Osteocyte (in vitro differentiated cells): ENCODE measurements around the gene TSHZ2. TPM values are rescaled to one million over a fixed set of nuclear protein-coding genes. Genes with fewer than 3 reads are reported as not detected.

Experiments
- DNase-seq: peaks from one replicate; pipeline ENCODE4 v3.0.0; 2021; ENCODE audit warnings: mixed read lengths; ENCODE audit not compliant: unreplicated experiment; ENCODE audit errors: extremely low spot score
- H3K27ac Mint-ChIP-seq: one replicate; pipeline ENCODE4 v1.8.0; 2021; ENCODE audit warnings: mild to moderate bottlenecking, mixed read lengths; ENCODE audit not compliant: unreplicated experiment
- H3K27me3 Mint-ChIP-seq: one replicate; pipeline ENCODE4 v1.8.0; 2021; ENCODE audit warnings: mixed read lengths; ENCODE audit not compliant: unreplicated experiment
- H3K36me3 Mint-ChIP-seq: one replicate; pipeline ENCODE4 v1.8.0; 2021; ENCODE audit warnings: mixed read lengths; ENCODE audit not compliant: unreplicated experiment
- H3K4me1 Mint-ChIP-seq: one replicate; pipeline ENCODE4 v1.8.0; 2021; ENCODE audit warnings: mixed read lengths; ENCODE audit not compliant: unreplicated experiment
- H3K4me3 Mint-ChIP-seq: one replicate; pipeline ENCODE4 v1.8.0; 2021; ENCODE audit warnings: mild to moderate bottlenecking, moderate library complexity, mixed read lengths; ENCODE audit not compliant: unreplicated experiment
- H3K9me3 Mint-ChIP-seq: one replicate; pipeline ENCODE4 v1.8.0; 2021; ENCODE audit warnings: mixed read lengths; ENCODE audit not compliant: unreplicated experiment
- total RNA-seq: library from RNA; stranded (reverse); gene quantifications from 2 replicates; pipeline ENCODE4 v1.2.1, GENCODE V29; 2021
- TF ChIP-seq, protein P1 (sequence below): fragments of 200-600 bp; sonication (generic); IDR thresholded peaks from 2 replicates; pipeline ENCODE4 v1.5.0; 2021; ENCODE audit warnings: antibody characterized with exemption, mild to moderate bottlenecking, moderate library complexity

Gene TSHZ2
- total RNA-seq, 1 donor from 2014 or later, result not detected

DNA sequence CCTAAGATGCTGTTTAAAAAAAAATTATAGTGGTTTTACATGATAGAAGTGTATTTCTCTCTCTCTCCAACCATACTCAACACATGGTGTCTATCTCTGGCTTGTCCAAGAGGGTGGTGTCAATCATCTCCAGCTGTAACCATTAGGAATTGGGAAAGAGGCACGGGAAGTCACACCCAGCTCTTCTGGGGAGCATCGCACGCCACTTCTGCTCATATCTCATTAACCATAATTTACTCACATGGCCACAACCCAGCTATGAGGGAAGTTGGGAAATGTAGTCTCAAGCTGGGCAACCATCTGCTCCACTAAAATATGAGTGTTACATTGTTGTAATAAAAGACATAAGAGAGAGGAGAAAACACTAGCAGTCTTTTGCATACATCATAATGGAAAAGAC is 30.4 kb upstream of the TSHZ2 start:
- H3K9me3 Mint-ChIP-seq, result peaks cover 31% of the 10 kb centered on the region
- TF ChIP-seq, protein P1, sequence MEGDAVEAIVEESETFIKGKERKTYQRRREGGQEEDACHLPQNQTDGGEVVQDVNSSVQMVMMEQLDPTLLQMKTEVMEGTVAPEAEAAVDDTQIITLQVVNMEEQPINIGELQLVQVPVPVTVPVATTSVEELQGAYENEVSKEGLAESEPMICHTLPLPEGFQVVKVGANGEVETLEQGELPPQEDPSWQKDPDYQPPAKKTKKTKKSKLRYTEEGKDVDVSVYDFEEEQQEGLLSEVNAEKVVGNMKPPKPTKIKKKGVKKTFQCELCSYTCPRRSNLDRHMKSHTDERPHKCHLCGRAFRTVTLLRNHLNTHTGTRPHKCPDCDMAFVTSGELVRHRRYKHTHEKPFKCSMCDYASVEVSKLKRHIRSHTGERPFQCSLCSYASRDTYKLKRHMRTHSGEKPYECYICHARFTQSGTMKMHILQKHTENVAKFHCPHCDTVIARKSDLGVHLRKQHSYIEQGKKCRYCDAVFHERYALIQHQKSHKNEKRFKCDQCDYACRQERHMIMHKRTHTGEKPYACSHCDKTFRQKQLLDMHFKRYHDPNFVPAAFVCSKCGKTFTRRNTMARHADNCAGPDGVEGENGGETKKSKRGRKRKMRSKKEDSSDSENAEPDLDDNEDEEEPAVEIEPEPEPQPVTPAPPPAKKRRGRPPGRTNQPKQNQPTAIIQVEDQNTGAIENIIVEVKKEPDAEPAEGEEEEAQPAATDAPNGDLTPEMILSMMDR, result no peak

DNA sequence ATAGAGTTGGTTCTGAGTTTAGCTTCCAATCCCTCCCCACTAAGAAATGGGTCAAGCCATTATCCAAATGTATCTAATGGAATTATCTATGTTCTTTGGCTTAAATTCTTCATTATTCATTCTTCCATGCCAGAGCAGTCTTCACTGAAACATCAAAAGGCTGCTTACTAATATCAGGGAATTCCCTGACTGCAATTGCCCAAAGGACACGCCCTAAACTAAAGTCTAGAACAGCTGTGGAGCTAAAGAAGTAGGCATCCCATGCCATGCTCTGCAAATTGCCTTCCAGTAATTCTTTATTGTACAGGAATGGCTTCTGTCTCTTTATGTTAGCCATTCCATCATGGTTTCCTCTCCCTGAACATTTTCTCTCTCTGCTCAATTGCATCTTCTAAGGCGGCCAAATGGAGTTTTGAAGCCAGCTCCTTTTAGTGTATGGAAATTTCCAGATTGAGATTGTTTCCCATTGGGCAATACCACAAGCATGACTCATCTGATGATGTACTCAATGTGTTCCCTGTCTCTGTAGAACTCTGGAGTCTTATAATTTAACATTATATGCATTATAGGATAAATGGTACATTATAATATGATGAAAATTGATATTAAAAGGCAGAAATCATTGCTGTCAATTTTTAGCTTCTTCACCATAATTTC is 28.8 kb upstream of the TSHZ2 start:
- H3K9me3 Mint-ChIP-seq, result peaks cover 32% of the 10 kb centered on the region
- no peak for DNase-seq
- TF ChIP-seq, protein P1, result no peak
- no peaks in the 10 kb centered on the region for H3K27me3 Mint-ChIP-seq
- H3K4me3 Mint-ChIP-seq, result no peak overlapping the region
- H3K27ac Mint-ChIP-seq, result no peak overlapping the region
- H3K36me3 Mint-ChIP-seq, result no peaks in the 10 kb centered on the region
- no peaks in the 10 kb centered on the region for H3K4me1 Mint-ChIP-seq

More for the DNA sequence above, 30.4 kb upstream of the TSHZ2 start:
- no peaks in the 10 kb centered on the region for H3K36me3 Mint-ChIP-seq
- no peaks in the 10 kb centered on the region for H3K27me3 Mint-ChIP-seq
- no peak overlapping the region for H3K27ac Mint-ChIP-seq
- DNase-seq, result no peak
- no peak overlapping the region for H3K4me3 Mint-ChIP-seq
- H3K4me1 Mint-ChIP-seq, result no peaks in the 10 kb centered on the region

DNA sequence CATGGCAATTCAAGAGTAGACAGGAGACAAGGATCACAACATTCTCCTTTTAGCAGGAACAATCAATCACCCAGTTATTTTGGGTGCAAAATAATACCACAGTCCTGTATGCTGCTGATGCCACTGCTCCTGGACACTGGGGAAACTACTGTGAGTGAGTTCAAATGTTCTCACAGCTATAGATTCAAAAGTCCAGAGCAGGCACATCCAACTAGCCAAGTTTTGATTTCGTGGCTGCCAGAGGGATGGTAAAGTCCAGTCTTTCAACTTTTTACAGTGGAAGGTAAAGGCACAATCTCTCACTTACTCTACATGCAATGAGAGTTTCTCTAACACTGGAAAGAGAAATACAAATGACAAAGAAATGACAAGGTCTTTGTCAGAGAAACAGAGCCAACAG is 26.9 kb upstream of the TSHZ2 start:
- TF ChIP-seq, protein P1, result no peak
- H3K4me1 Mint-ChIP-seq, result no peaks in the 10 kb centered on the region
- H3K36me3 Mint-ChIP-seq, result no peaks in the 10 kb centered on the region
- H3K4me3 Mint-ChIP-seq, result no peak overlapping the region
- peaks cover 32% of the 10 kb centered on the region for H3K9me3 Mint-ChIP-seq
- DNase-seq, result no peak
- no peak overlapping the region for H3K27ac Mint-ChIP-seq
- no peaks in the 10 kb centered on the region for H3K27me3 Mint-ChIP-seq

DNA sequence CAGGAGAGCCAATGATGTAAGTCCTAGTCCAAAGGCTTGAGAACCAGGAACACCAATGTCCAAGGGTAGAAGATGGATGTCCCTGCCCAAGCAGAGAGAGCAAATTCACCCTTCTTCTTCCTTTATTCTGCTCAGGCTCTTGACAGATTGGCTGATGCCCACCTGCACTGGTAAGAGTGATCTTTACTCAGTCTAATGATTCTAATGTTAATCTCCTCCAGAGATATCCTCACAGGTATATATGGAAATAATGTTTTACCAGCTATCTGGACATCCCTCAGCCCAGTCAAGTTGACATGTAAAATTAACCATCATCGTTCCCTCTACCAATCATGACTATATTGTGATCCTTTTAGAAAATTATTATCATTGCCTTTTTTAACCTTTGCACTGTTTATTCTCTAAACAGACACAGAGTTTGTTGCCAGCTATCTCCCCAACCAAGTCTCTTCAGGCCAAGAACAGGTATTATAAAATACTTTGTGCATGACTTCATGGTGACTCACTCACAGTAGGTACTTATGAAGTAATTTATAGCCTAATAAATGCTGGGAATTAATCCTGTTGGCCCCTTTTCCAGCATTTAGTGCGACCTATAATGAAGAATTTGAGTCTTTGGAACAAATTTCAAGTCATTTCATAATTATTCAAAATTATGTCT is 26.2 kb upstream of the TSHZ2 start:
- TF ChIP-seq, protein P1, result no peak
- H3K4me3 Mint-ChIP-seq, result no peak overlapping the region
- H3K36me3 Mint-ChIP-seq, result no peaks in the 10 kb centered on the region
- H3K9me3 Mint-ChIP-seq, result peaks cover 32% of the 10 kb centered on the region
- DNase-seq, result no peak
- no peaks in the 10 kb centered on the region for H3K4me1 Mint-ChIP-seq
- no peaks in the 10 kb centered on the region for H3K27me3 Mint-ChIP-seq
- H3K27ac Mint-ChIP-seq, result no peak overlapping the region

DNA sequence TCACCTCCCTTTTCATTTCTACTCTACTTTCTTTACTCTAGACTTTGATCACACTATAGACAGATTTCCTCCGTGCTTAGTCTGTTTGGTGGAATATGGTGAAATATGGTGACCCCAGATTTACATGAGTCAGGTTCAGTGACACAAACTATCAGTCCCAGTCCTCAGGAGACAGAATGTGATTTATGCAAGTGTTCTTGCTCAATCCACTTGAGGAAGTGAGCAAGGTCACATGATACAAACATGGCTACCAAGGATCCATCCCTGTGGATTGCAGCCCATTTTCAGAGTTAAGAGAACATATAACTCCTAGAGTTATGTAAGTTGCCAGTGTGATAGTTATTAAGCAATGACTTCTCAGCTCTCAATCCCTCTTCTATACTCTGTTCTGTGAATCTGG is 23.7 kb upstream of the TSHZ2 start:
- H3K27ac Mint-ChIP-seq, result no peak overlapping the region
- no peaks in the 10 kb centered on the region for H3K36me3 Mint-ChIP-seq
- H3K4me3 Mint-ChIP-seq, result no peak overlapping the region
- H3K27me3 Mint-ChIP-seq, result no peaks in the 10 kb centered on the region
- H3K4me1 Mint-ChIP-seq, result no peaks in the 10 kb centered on the region
- peaks cover 27% of the 10 kb centered on the region for H3K9me3 Mint-ChIP-seq
- TF ChIP-seq, protein P1, result no peak
- DNase-seq, result no peak
